EH (cell line): Measurements from ENCODE around the gene GRM5.
"Not testable (repeated sequence)": the region's sequence is repeated elsewhere in the genome, so short reads cannot be mapped to it uniquely, and the experiment has no call there.

Experiments used
- DNase-seq: peaks from one replicate; pipeline ENCODE4 v3.0.0-alpha.2; 2015; ENCODE audit warnings: low read depth

GRM5 gene

GRCh38 chr11:89065651-89066201, at the start of gene GRM5:
Gene GRM5, minus strand, starts transcription at chr11:89065982. Its CDS starts 18,110 bp downstream, at chr11:89047872.
- not testable (repeated sequence) for DNase-seq

GRCh38 chr11:89097956-89098355, 32.2 kb upstream of the GRM5 start:
- peak; percentile 36 for DNase-seq

GRCh38 chr11:89093806-89094205, 28.0 kb upstream of the GRM5 start:
- not testable (repeated sequence) for DNase-seq

GRCh38 chr11:89084951-89085350, 19.2 kb upstream of the GRM5 start:
- not testable (repeated sequence) for DNase-seq

- DNase-seq: not testable (repeated sequence)
Measured at GRCh38 chr11:89070911-89071310, 5.1 kb upstream of the GRM5 start.

- DNase-seq: no peak
Measured at GRCh38 chr11:89067264-89067663, 1.5 kb upstream of the GRM5 start.

- no peak for DNase-seq
Measured at GRCh38 chr11:89065066-89065465, 716 bp downstream of the GRM5 start.

GRCh38 chr11:89063481-89063951, 2.3 kb downstream of the GRM5 start:
- DNase-seq: not testable (repeated sequence)

GRCh38 chr11:89062771-89063298, 2.9 kb downstream of the GRM5 start:
- peak; percentile 1 for DNase-seq

GRCh38 chr11:89061839-89062238, 3.9 kb downstream of the GRM5 start:
- DNase-seq: peak; percentile 25

GRCh38 chr11:89057406-89057805, 8.4 kb downstream of the GRM5 start:
- not testable (repeated sequence) for DNase-seq

- DNase-seq: no peak
Measured at GRCh38 chr11:89052220-89052619, 13.6 kb downstream of the GRM5 start.

GRCh38 chr11:89047159-89047558, 18.6 kb downstream of the GRM5 start:
- DNase-seq: not testable (repeated sequence)

GRCh38 chr11:89043861-89044588, 21.8 kb downstream of the GRM5 start:
- DNase-seq: peak; percentile 11

- not testable (repeated sequence) for DNase-seq
Measured at GRCh38 chr11:89029671-89030070, 36.1 kb downstream of the GRM5 start.

GRCh38 chr11:89021339-89021738, 44.4 kb downstream of the GRM5 start:
- DNase-seq: no peak

GRCh38 chr11:89019827-89020547, 45.8 kb downstream of the GRM5 start:
- DNase-seq: peak; percentile 9

GRCh38 chr11:89016214-89016613, 49.6 kb downstream of the GRM5 start:
- DNase-seq: no peak

- no peak for DNase-seq
Measured at GRCh38 chr11:89015614-89016013, 50.2 kb downstream of the GRM5 start.

- DNase-seq: not testable (repeated sequence)
Measured at GRCh38 chr11:89000852-89001251, 64.9 kb downstream of the GRM5 start.

- peak; percentile 77 for DNase-seq
Measured at GRCh38 chr11:88979641-88980040, 86.1 kb downstream of the GRM5 start.

- peak; percentile 15 for DNase-seq
Measured at GRCh38 chr11:88978992-88979391, 86.8 kb downstream of the GRM5 start.

GRCh38 chr11:88975441-88975840, 90.3 kb downstream of the GRM5 start:
- peak; percentile 2 for DNase-seq
